Measurements from ENCODE around the gene TOP3B.

TOP3B gene, protein sequence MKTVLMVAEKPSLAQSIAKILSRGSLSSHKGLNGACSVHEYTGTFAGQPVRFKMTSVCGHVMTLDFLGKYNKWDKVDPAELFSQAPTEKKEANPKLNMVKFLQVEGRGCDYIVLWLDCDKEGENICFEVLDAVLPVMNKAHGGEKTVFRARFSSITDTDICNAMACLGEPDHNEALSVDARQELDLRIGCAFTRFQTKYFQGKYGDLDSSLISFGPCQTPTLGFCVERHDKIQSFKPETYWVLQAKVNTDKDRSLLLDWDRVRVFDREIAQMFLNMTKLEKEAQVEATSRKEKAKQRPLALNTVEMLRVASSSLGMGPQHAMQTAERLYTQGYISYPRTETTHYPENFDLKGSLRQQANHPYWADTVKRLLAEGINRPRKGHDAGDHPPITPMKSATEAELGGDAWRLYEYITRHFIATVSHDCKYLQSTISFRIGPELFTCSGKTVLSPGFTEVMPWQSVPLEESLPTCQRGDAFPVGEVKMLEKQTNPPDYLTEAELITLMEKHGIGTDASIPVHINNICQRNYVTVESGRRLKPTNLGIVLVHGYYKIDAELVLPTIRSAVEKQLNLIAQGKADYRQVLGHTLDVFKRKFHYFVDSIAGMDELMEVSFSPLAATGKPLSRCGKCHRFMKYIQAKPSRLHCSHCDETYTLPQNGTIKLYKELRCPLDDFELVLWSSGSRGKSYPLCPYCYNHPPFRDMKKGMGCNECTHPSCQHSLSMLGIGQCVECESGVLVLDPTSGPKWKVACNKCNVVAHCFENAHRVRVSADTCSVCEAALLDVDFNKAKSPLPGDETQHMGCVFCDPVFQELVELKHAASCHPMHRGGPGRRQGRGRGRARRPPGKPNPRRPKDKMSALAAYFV
- total RNA-seq: 22.7 to 43.6 (median 27.0) reads per million in 3 donors

DNA sequence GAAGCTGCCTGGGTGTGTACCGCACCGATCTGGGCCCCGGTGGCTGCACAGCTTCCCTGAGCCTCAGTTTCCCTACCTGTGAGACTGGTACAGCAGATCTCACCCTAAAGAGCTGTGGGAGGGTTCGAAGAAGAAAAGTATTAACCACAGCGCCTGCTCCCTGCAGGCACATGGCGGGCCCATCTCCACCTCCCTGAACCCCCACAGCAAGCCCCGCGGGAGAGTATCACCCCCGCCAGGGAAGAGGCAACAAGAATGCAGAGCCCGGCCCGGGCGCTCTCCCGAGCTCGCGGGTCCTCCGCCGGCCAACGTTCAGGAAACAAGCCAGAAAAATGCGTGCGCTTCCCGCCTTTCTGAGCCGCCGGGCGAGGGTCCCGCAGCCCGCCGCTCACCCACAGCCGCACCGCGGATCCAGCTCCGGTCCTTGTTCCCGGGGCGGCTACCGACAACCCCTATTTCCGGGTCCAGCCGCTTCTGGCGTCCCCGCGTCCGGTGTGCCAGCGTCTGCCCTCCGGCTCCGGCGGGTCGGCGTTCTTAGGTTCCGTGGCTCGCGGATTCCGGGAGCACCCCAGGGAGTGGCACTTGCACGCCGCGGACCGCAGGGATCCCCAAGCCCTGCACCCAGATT is at the start of gene TOP3B:
TOP3B (minus strand) TSS at position 450 of the 628 bp plus-strand sequence. CDS start 7,078 bp downstream, outside the sequence.
- Histone ChIP-seq H3K27me3 (replicated peaks; ENCODE audit: control insufficient read depth, insufficient read depth, low read length, poor library complexity, severe bottlenecking) (no peaks in the 10 kb centered on the region), H3K36me3 (ENCODE audit: control insufficient read depth, insufficient read depth, low read length) (peaks cover 5% of the 10 kb centered on the region), H3K4me3 (ENCODE audit: insufficient read depth, low read depth, low read length, poor library complexity, severe bottlenecking) (peak within 1 kb of the TSS; percentile 100), H3K27ac (ENCODE audit: insufficient read depth, low read length, poor library complexity, severe bottlenecking) (peak within 1 kb of the TSS; percentile 79), H3K4me1 (ENCODE audit: control insufficient read depth, insufficient read depth, low read length, poor library complexity, severe bottlenecking) (peaks cover 9% of the 10 kb centered on the region), H3K9me3 (ENCODE audit: control insufficient read depth, low read length) (no peaks in the 10 kb centered on the region)
- peak; percentile 54 to 66 (median 59) for DNase-seq

DNA sequence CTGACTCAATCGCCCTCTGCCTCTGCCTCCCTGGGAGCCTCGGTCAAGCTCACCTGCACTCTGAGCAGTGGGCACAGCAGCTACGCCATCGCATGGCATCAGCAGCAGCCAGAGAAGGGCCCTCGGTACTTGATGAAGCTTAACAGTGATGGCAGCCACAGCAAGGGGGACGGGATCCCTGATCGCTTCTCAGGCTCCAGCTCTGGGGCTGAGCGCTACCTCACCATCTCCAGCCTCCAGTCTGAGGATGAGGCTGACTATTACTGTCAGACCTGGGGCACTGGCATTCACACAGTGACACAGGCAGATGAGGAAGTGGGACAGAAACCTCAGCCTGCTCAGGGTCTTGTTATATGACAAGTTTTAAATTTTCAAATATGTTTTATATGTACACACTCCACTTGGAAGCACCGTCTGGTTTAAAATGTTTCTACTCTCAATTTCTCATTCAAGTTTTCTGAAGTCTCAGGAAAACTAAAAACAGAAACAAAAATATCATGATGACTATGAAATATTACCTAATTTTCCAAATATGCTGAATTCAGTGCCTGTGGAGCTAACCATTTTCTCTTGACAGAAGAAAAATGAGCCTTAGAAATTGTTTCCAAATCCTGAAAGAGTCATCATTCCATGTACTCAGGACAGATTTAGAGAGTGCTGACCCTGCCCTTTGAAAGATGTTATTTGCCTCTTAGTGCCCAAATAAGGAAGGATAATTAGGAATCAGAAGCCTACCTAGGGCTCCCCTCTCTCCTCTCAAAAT is 48.8 kb upstream of the TOP3B start:
- H3K4me3 ChIP-seq (ENCODE audit: insufficient read depth, low read depth, low read length, poor library complexity, severe bottlenecking): no peak overlapping the region
- no peaks in the 10 kb centered on the region for H3K27me3 ChIP-seq (replicated peaks; ENCODE audit: control insufficient read depth, insufficient read depth, low read length, poor library complexity, severe bottlenecking)
- no peak overlapping the region for H3K27ac ChIP-seq (ENCODE audit: insufficient read depth, low read length, poor library complexity, severe bottlenecking)
- DNase-seq: no peak
- H3K36me3 ChIP-seq (ENCODE audit: control insufficient read depth, insufficient read depth, low read length): no peaks in the 10 kb centered on the region
- no peaks in the 10 kb centered on the region for H3K4me1 ChIP-seq (ENCODE audit: control insufficient read depth, insufficient read depth, low read length, poor library complexity, severe bottlenecking)
- H3K9me3 ChIP-seq (ENCODE audit: control insufficient read depth, low read length): no peaks in the 10 kb centered on the region

DNA sequence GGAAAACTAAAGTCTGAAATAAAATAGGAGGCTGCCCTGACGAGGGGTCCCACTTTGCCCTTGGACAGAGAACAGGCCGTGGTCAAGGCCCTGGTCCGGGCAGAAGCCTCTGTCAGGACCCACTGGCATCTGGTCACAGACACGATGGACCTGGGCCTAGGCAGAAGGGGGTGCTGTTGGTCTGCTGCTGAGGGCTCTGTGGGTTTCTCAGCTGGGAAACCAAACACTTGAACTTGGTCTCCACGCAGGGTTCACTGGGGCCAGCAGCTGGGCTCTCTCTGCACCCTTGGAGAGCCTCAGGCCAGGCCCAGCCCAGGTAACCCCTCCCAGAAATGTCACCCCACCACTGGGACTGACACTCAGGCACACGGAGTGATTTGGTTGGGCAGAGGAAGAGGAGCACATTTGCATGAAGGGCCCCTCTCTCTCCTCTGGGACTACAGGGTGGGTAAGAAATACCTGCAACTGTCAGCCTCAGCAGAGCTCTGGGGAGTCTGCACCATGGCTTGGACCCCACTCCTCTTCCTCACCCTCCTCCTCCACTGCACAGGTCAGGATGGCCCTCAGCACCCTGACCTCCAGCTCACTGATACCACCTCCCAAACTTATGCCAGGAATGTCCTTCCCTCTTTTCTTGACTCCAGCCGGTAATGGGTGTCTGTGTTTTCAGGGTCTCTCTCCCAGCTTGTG is 48.1 kb upstream of the TOP3B start:
- Histone ChIP-seq H3K4me1 (ENCODE audit: control insufficient read depth, insufficient read depth, low read length, poor library complexity, severe bottlenecking) (no peaks in the 10 kb centered on the region), H3K36me3 (ENCODE audit: control insufficient read depth, insufficient read depth, low read length) (no peaks in the 10 kb centered on the region), H3K9me3 (ENCODE audit: control insufficient read depth, low read length) (no peaks in the 10 kb centered on the region), H3K27ac (ENCODE audit: insufficient read depth, low read length, poor library complexity, severe bottlenecking) (no peak overlapping the region), H3K4me3 (ENCODE audit: insufficient read depth, low read depth, low read length, poor library complexity, severe bottlenecking) (no peak overlapping the region), H3K27me3 (replicated peaks; ENCODE audit: control insufficient read depth, insufficient read depth, low read length, poor library complexity, severe bottlenecking) (no peaks in the 10 kb centered on the region)
- DNase-seq: no peak

DNA sequence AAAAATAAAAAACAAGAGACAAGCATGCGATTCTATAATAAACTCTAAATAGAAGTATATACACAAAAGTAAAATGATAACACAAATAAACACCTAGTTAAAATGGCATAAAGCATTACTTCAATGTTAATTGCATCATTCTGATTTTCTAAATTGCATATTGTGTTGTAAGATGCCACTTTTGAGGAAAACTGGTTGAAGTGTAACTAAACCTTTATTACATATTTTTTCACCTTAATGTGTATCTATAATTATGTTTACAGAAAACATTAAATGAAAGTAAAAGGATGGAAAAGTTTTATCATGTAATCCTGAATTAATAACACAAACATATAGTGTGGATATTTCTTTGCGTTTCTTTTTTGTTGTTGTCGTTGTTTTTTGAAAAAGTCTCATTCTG is 45.4 kb upstream of the TOP3B start:
- Histone ChIP-seq H3K4me1 (ENCODE audit: control insufficient read depth, insufficient read depth, low read length, poor library complexity, severe bottlenecking) (no peaks in the 10 kb centered on the region), H3K27ac (ENCODE audit: insufficient read depth, low read length, poor library complexity, severe bottlenecking) (no peak overlapping the region)

DNA sequence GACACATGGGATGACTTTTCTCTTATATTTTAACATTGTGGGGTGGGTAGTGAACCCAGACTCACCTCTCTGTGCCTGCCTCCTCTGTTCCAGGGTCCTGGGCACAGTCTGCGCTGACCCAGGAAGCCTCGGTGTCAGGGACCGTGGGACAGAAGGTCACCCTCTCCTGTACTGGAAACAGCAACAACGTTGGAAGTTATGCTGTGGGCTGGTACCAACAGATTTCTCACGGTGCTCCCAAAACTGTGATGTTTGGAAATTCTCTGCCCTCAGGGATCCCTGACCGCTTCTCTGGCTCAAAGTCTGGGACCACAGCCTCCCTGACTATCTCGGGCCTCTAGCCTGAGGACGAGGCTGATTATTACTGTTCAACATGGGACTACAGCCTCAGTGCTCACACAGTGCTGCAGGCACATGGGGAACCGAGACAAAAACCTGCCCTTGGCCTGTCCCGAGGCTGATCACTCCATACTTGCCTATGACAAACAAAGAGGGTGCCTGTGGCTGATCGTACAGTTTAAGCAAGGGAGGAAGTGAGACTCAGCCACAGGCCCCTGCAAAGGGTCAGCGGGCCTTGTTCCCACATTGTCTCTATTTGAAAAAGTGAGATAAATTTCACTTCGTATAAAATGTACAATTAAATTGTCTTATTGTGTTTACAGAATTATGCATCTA is 43.7 kb upstream of the TOP3B start:
- H3K36me3 ChIP-seq (ENCODE audit: control insufficient read depth, insufficient read depth, low read length): no peaks in the 10 kb centered on the region
- no peaks in the 10 kb centered on the region for H3K4me1 ChIP-seq (ENCODE audit: control insufficient read depth, insufficient read depth, low read length, poor library complexity, severe bottlenecking)
- no peaks in the 10 kb centered on the region for H3K27me3 ChIP-seq (replicated peaks; ENCODE audit: control insufficient read depth, insufficient read depth, low read length, poor library complexity, severe bottlenecking)
- no peak overlapping the region for H3K27ac ChIP-seq (ENCODE audit: insufficient read depth, low read length, poor library complexity, severe bottlenecking)
- DNase-seq: no peak
- no peak overlapping the region for H3K4me3 ChIP-seq (ENCODE audit: insufficient read depth, low read depth, low read length, poor library complexity, severe bottlenecking)
- no peaks in the 10 kb centered on the region for H3K9me3 ChIP-seq (ENCODE audit: control insufficient read depth, low read length)

More for the DNA sequence above, 45.4 kb upstream of the TOP3B start:
- no peak overlapping the region for H3K4me3 ChIP-seq (ENCODE audit: insufficient read depth, low read depth, low read length, poor library complexity, severe bottlenecking)
- DNase-seq: no peak
- no peaks in the 10 kb centered on the region for H3K9me3 ChIP-seq (ENCODE audit: control insufficient read depth, low read length)
- no peaks in the 10 kb centered on the region for H3K36me3 ChIP-seq (ENCODE audit: control insufficient read depth, insufficient read depth, low read length)
- no peaks in the 10 kb centered on the region for H3K27me3 ChIP-seq (replicated peaks; ENCODE audit: control insufficient read depth, insufficient read depth, low read length, poor library complexity, severe bottlenecking)

DNA sequence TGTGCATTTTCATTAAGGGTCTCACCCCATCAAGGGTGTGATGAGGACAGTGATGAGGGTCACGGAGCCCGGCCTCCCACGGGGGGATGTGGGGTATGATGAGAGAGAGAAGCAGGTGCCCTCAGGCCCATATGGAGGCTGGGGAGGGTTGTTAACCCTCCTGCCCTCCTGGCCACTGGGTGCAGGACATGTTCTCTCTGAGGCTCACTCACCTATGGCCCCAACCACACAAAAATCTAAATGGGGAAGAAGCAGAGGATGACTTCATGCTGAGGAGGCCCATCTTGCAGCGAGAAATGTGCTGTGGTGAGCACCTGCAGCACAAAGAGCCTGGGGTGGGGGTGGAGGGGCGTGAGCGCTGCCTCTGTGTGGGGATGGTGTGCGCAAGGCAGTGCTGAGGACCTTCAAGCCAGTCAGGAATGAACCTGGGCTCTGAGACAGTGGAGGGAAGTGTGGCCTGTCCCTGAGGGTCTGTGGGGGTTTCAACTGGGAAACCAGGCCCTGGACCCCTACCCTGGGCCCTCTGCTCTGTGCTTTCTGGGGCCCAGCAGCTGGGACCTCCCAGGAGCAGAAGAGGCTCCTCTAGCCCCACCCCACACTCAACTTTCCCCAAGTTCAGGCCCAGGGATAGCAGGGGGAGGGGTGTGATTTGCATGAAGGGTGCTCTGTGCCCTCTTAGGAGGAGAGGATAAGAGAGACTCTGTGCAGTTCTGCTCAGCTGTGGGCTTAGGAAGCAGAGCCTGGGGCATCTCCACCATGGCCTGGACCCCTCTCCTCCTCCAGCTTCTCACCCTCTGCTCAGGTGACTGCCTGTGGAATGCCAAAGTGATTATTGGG is 43.0 kb upstream of the TOP3B start:
- Histone ChIP-seq H3K4me3 (ENCODE audit: insufficient read depth, low read depth, low read length, poor library complexity, severe bottlenecking) (no peak overlapping the region), H3K4me1 (ENCODE audit: control insufficient read depth, insufficient read depth, low read length, poor library complexity, severe bottlenecking) (no peaks in the 10 kb centered on the region), H3K27me3 (replicated peaks; ENCODE audit: control insufficient read depth, insufficient read depth, low read length, poor library complexity, severe bottlenecking) (no peaks in the 10 kb centered on the region), H3K36me3 (ENCODE audit: control insufficient read depth, insufficient read depth, low read length) (no peaks in the 10 kb centered on the region), H3K27ac (ENCODE audit: insufficient read depth, low read length, poor library complexity, severe bottlenecking) (no peak overlapping the region), H3K9me3 (ENCODE audit: control insufficient read depth, low read length) (no peaks in the 10 kb centered on the region)
- DNase-seq: no peak

DNA sequence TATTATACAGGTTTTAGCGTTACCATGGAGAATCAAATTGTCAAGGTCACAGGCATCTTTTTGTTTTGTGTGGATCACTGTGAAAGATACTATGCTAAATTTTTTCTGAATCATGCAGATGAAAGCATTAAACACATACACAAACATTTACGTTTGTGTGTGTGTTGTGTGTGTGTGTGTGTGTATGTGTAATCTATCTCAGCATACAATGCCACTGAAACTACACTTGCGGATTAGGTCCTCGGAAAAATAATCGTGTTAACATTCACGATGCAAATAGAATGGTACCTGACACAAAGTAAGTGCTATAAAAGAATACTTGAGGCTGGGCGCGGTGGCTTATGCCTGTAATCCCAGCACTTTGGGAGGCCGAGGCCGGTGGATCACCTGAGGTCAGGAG is 41.9 kb upstream of the TOP3B start:
- H3K4me1 ChIP-seq (ENCODE audit: control insufficient read depth, insufficient read depth, low read length, poor library complexity, severe bottlenecking): no peaks in the 10 kb centered on the region
- no peaks in the 10 kb centered on the region for H3K36me3 ChIP-seq (ENCODE audit: control insufficient read depth, insufficient read depth, low read length)
- no peaks in the 10 kb centered on the region for H3K27me3 ChIP-seq (replicated peaks; ENCODE audit: control insufficient read depth, insufficient read depth, low read length, poor library complexity, severe bottlenecking)
- DNase-seq: no peak
- H3K27ac ChIP-seq (ENCODE audit: insufficient read depth, low read length, poor library complexity, severe bottlenecking): no peak overlapping the region
- H3K4me3 ChIP-seq (ENCODE audit: insufficient read depth, low read depth, low read length, poor library complexity, severe bottlenecking): no peak overlapping the region
- H3K9me3 ChIP-seq (ENCODE audit: control insufficient read depth, low read length): no peaks in the 10 kb centered on the region

DNA sequence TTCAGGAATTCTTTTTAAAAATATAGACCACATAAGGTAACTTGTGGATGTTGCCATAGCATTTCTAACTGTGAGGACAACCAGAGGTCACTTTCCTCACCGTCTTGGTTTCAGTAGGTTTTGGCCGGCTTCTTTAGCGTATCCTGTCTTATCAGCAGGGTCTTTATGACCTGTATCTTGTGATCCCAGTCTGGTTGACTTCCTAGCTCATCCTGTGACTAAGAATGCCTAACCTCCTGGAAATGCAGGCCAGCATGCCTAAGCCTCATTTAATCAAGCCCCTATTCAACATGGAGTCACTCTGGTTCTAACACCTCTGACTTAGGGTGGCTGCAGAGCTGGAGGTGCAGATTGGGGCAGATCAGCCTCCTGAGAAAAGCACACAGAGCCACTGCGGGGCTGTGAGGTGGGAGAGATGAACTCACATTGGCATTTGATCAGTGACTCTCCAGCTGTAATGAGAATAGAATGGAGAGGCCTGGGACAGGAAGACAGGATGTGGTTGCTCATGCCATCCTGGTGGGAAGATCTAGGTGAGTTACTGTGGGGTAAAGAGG is 41.1 kb upstream of the TOP3B start:
- DNase-seq: no peak
- H3K4me1 ChIP-seq (ENCODE audit: control insufficient read depth, insufficient read depth, low read length, poor library complexity, severe bottlenecking): no peaks in the 10 kb centered on the region
- no peaks in the 10 kb centered on the region for H3K36me3 ChIP-seq (ENCODE audit: control insufficient read depth, insufficient read depth, low read length)
- H3K4me3 ChIP-seq (ENCODE audit: insufficient read depth, low read depth, low read length, poor library complexity, severe bottlenecking): no peak overlapping the region
- no peak overlapping the region for H3K27ac ChIP-seq (ENCODE audit: insufficient read depth, low read length, poor library complexity, severe bottlenecking)
- H3K9me3 ChIP-seq (ENCODE audit: control insufficient read depth, low read length): no peaks in the 10 kb centered on the region
- H3K27me3 ChIP-seq (replicated peaks; ENCODE audit: control insufficient read depth, insufficient read depth, low read length, poor library complexity, severe bottlenecking): no peaks in the 10 kb centered on the region

All from effector memory CD4-positive, alpha-beta T cell (primary cell).